ENCODE results near the gene MINDY4. TPM values are rescaled to one million over a fixed set of nuclear protein-coding genes. Genes with fewer than 3 reads are reported as not detected.

Gene MINDY4
- total RNA-seq, 1 experiment from 2014 or later = 1.5 TPM

DNA sequence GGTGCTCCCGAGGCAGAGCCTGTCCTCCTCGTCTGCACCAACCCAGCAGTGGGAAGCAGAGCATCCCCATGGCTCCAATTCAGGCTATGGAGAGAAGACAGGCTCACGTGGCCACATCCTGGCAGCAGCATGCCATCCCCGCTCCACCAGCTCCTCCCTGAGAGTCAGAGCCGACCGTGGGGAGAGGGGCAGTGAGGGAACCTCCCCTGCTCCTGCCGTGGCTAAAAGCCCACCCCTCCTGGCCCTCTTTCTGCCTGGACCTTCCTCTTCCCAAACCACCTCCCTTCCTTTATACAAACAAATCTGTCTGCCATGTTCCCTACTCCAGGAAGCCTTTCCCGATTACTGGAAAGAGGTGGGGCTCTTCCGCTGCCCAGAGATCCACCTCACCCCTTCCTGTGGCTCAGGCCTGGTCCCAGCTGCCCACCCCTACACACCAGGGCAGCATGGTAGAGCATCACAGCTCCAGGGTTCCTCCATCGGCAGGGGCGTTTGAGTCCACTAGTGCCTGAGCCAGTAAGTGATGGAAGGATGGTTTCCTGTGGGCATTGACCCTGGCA, 129.7 kb downstream of the MINDY4 start:
- no peaks in the 10 kb centered on the region for H3K79me2 ChIP-seq (ENCODE audit: low read length)
- no peaks in the 10 kb centered on the region for H3K27me3 ChIP-seq (ENCODE audit: low read length)
- no peak overlapping the region for H3K27ac ChIP-seq (ENCODE audit: low read length)
- no peak overlapping the region for H3K4me2 ChIP-seq (ENCODE audit: low read depth, low read length, poor library complexity, severe bottlenecking)
- H3K9me2 ChIP-seq (replicated peaks; ENCODE audit: insufficient read depth, low read length) = no peaks in the 10 kb centered on the region
- peaks cover 5% of the 10 kb centered on the region for H3K4me1 ChIP-seq (ENCODE audit: low read length)
- no peak overlapping the region for H3K4me3 ChIP-seq (ENCODE audit: low read length)
- no peaks in the 10 kb centered on the region for H4K20me1 ChIP-seq (ENCODE audit: insufficient read depth, low read depth, low read length)
- no peak overlapping the region for H2AFZ ChIP-seq (ENCODE audit: low read length)
- no peak overlapping the region for H3K9ac ChIP-seq (ENCODE audit: low read length)
- H3K9me3 ChIP-seq (ENCODE audit: low read length) = no peaks in the 10 kb centered on the region
- H3K36me3 ChIP-seq (ENCODE audit: insufficient read depth, low read length) = no peaks in the 10 kb centered on the region
- DNase-seq = no peak

DNA sequence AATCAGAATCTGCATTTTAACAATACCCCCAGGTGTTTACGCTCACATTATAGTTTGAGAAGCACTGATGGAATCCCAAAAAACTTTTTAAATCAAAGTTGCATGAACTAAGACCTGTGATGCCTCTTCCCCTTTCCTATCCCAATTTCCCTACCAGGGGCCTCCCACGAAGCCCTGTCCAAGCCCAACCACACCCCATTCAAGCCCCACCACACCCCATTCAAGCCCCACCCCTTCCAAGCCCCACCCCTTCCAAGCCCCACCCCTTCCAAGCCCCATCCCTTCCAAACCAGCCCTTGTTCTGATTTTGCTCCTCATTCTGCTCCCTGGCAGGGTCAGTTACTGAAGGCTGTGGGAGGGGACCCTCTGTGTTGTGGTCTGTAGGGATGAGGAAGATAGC, 130.6 kb downstream of the MINDY4 start:
- Histone ChIP-seq H3K4me3 (ENCODE audit: low read length) (no peak overlapping the region), H4K20me1 (ENCODE audit: insufficient read depth, low read depth, low read length) (no peaks in the 10 kb centered on the region), H3K9ac (ENCODE audit: low read length) (no peak overlapping the region), H3K4me2 (ENCODE audit: low read depth, low read length, poor library complexity, severe bottlenecking) (no peak overlapping the region), H3K9me2 (replicated peaks; ENCODE audit: insufficient read depth, low read length) (no peaks in the 10 kb centered on the region), H3K4me1 (ENCODE audit: low read length) (no peaks in the 10 kb centered on the region), H3K9me3 (ENCODE audit: low read length) (no peaks in the 10 kb centered on the region), H2AFZ (ENCODE audit: low read length) (no peak overlapping the region), H3K79me2 (ENCODE audit: low read length) (no peaks in the 10 kb centered on the region), H3K36me3 (ENCODE audit: insufficient read depth, low read length) (no peaks in the 10 kb centered on the region), H3K27me3 (ENCODE audit: low read length) (no peaks in the 10 kb centered on the region), H3K27ac (ENCODE audit: low read length) (no peak overlapping the region)
- DNase-seq = no peak

DNA sequence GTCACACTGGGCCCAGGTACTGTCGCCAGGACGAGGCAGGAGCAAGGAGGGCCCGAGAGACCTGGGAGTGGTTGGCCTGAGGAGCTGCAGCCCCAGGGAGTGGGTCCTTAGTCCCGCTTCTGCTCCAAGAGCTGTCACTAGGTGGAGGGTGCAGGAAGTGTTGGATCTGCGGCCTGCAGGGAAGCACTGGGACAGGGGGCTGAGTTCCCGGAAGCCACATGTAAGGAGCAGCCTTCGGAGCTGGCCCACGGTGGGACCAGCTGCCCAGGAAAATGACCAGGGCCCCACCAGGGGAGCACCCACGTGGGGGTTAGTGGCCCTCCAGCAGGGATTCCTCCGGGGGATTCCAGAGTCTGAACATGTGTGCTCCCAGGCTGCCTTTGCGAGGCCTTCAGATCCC, 131.2 kb downstream of the MINDY4 start:
- Histone ChIP-seq H3K9ac (ENCODE audit: low read length) (no peak overlapping the region), H3K4me1 (ENCODE audit: low read length) (no peaks in the 10 kb centered on the region), H3K9me3 (ENCODE audit: low read length) (no peaks in the 10 kb centered on the region), H3K4me3 (ENCODE audit: low read length) (no peak overlapping the region), H4K20me1 (ENCODE audit: insufficient read depth, low read depth, low read length) (no peaks in the 10 kb centered on the region), H3K79me2 (ENCODE audit: low read length) (no peaks in the 10 kb centered on the region), H3K27ac (ENCODE audit: low read length) (no peak overlapping the region), H3K36me3 (ENCODE audit: insufficient read depth, low read length) (no peaks in the 10 kb centered on the region), H3K27me3 (ENCODE audit: low read length) (no peaks in the 10 kb centered on the region), H3K9me2 (replicated peaks; ENCODE audit: insufficient read depth, low read length) (no peaks in the 10 kb centered on the region), H3K4me2 (ENCODE audit: low read depth, low read length, poor library complexity, severe bottlenecking) (no peak overlapping the region), H2AFZ (ENCODE audit: low read length) (no peak overlapping the region)
- no peak for DNase-seq

DNA sequence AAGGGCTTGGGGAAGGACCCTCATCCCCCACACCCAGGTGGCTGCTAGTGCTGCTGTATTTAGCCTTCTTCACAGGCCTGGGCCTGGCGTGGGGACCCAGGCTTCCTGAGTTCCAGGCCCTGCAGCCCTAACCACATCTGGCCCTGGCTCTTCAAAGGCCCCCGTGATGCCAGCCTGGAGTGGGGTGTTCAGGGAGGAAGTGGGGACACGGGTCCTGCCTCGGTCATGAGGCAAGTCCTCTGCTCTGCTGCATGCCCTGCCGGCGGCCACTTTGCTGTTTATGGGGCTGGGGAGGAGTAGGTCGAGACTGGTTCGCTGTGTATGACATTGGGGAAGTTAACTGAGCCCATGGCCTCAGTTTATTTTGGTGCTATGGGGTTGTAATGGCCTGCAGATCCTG, 131.9 kb downstream of the MINDY4 start:
- H4K20me1 ChIP-seq (ENCODE audit: insufficient read depth, low read depth, low read length) = no peaks in the 10 kb centered on the region
- DNase-seq = no peak
- H3K27me3 ChIP-seq (ENCODE audit: low read length) = no peaks in the 10 kb centered on the region
- H3K9me2 ChIP-seq (replicated peaks; ENCODE audit: insufficient read depth, low read length) = no peaks in the 10 kb centered on the region
- H3K36me3 ChIP-seq (ENCODE audit: insufficient read depth, low read length) = no peaks in the 10 kb centered on the region
- no peak overlapping the region for H3K9ac ChIP-seq (ENCODE audit: low read length)
- no peaks in the 10 kb centered on the region for H3K79me2 ChIP-seq (ENCODE audit: low read length)
- H3K4me1 ChIP-seq (ENCODE audit: low read length) = no peaks in the 10 kb centered on the region
- H3K4me3 ChIP-seq (ENCODE audit: low read length) = no peak overlapping the region
- no peak overlapping the region for H3K27ac ChIP-seq (ENCODE audit: low read length)
- H3K9me3 ChIP-seq (ENCODE audit: low read length) = no peaks in the 10 kb centered on the region
- no peak overlapping the region for H2AFZ ChIP-seq (ENCODE audit: low read length)
- no peak overlapping the region for H3K4me2 ChIP-seq (ENCODE audit: low read depth, low read length, poor library complexity, severe bottlenecking)

DNA sequence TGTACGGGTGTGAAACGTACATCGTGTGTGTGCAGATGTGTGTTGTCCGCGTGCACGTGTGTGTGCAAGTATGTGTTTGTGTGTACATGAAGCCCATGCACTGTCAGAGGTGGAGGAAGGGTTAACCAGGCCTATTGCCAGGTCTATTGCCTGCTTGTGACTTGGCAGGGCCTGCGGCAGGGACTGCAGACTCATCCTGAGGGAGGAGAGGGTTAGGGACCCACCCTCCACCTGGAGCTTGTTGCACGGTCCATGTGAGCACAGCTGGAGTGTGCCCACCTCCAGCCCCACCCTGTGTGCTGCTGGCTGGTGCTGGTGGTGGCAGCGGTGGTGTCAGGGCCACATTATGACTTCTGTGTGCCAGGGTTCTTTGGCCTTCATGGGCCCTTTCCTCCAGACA, 133.3 kb downstream of the MINDY4 start:
- H3K4me1 ChIP-seq (ENCODE audit: low read length) = no peaks in the 10 kb centered on the region; the same call in 1 of the 2 replicates
- no peak overlapping the region for H3K4me3 ChIP-seq (ENCODE audit: low read length)
- H3K36me3 ChIP-seq (ENCODE audit: insufficient read depth, low read length) = no peaks in the 10 kb centered on the region
- no peak overlapping the region for H3K4me2 ChIP-seq (ENCODE audit: low read depth, low read length, poor library complexity, severe bottlenecking)
- H3K27ac ChIP-seq (ENCODE audit: low read length) = no peak overlapping the region
- H3K9me3 ChIP-seq (ENCODE audit: low read length) = no peaks in the 10 kb centered on the region
- no peaks in the 10 kb centered on the region for H3K9me2 ChIP-seq (replicated peaks; ENCODE audit: insufficient read depth, low read length)
- H3K27me3 ChIP-seq (ENCODE audit: low read length) = no peaks in the 10 kb centered on the region
- H3K79me2 ChIP-seq (ENCODE audit: low read length) = no peaks in the 10 kb centered on the region
- no peak overlapping the region for H2AFZ ChIP-seq (ENCODE audit: low read length)
- no peak overlapping the region for H3K9ac ChIP-seq (ENCODE audit: low read length)
- no peak for DNase-seq
- H4K20me1 ChIP-seq (ENCODE audit: insufficient read depth, low read depth, low read length) = no peaks in the 10 kb centered on the region

DNA sequence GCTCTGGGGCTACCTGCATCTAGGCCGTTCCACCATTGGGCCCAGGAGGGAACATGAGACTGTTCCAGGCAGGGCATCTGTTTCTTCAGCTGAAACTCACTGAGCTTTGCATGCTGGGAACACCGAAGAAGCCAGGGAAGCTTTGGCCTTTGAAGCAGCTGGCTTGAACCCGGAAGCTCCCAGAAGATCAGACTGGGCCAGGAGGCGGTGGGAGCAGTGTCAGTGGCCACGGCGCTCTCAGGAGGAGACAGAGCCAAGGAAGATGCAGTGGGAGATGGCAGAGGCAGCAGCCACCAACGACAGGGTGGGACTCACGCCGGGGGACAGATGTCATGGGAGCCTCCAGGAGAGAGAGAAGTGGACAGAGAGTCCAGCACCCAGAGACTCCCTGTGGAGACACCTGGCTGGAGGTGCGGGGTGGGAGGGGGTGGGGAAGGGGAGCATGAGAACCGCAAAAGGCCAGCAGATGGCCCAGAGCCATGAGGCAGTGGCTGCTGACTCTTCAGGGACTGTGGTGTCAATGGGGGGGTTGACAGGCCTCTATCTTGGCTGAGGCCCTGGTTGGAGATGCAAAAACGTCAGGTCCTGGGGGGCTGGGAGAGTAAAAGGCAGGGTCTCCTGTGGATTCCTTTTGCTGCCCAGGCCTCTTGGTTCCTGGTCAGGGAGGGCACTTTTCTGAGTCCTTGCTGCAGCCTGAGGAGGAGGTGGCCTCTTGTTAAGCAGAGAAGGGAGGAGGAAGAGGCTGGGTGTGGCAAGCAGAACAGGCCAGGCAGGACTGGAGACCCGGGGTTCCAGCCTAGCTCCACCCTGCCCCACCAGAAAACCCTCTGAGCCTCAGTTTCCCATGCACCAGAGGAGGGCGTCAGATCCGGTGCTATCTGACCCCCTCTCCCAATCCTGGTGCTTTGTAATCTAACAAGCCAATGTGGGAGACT, 134.1 kb downstream of the MINDY4 start:
- Histone ChIP-seq H3K27ac (ENCODE audit: low read length) (no peak overlapping the region), H3K4me3 (ENCODE audit: low read length) (no peak overlapping the region), H3K9me2 (replicated peaks; ENCODE audit: insufficient read depth, low read length) (no peaks in the 10 kb centered on the region), H4K20me1 (ENCODE audit: insufficient read depth, low read depth, low read length) (no peaks in the 10 kb centered on the region), H2AFZ (ENCODE audit: low read length) (no peak overlapping the region), H3K79me2 (ENCODE audit: low read length) (no peaks in the 10 kb centered on the region), H3K9me3 (ENCODE audit: low read length) (no peaks in the 10 kb centered on the region), H3K4me2 (ENCODE audit: low read depth, low read length, poor library complexity, severe bottlenecking) (no peak overlapping the region), H3K36me3 (ENCODE audit: insufficient read depth, low read length) (no peaks in the 10 kb centered on the region), H3K4me1 (ENCODE audit: low read length) (no peaks in the 10 kb centered on the region; the same call in 1 of the 2 replicates), H3K9ac (ENCODE audit: low read length) (no peak overlapping the region), H3K27me3 (ENCODE audit: low read length) (no peaks in the 10 kb centered on the region)
- DNase-seq = no peak

DNA sequence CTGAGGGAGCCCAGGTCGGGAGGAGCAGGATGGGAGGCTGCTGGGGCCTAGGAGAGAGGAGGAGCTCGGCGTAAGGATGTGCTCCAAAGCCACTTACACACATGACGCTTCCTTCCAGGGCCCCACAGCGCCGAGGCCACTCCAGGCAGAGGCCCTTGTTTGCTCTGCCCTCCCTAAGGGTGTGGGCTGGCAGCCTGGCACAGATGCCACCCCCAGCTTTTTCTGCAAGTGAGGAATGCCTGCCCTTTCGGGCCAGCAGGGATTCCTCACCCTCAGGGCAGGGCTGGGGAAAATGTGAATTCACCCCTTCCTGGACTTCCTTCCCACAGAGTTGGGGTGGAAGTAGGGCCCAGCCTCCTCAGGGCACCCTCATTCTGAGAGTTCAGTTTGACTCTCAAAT, 134.8 kb downstream of the MINDY4 start:
- H2AFZ ChIP-seq (ENCODE audit: low read length) = no peak overlapping the region
- H3K9ac ChIP-seq (ENCODE audit: low read length) = no peak overlapping the region
- no peaks in the 10 kb centered on the region for H3K79me2 ChIP-seq (ENCODE audit: low read length)
- no peak for DNase-seq
- H4K20me1 ChIP-seq (ENCODE audit: insufficient read depth, low read depth, low read length) = no peaks in the 10 kb centered on the region
- no peaks in the 10 kb centered on the region; the same call in 1 of the 2 replicates for H3K4me1 ChIP-seq (ENCODE audit: low read length)
- no peak overlapping the region for H3K4me3 ChIP-seq (ENCODE audit: low read length)
- no peaks in the 10 kb centered on the region for H3K9me3 ChIP-seq (ENCODE audit: low read length)
- no peak overlapping the region for H3K27ac ChIP-seq (ENCODE audit: low read length)
- H3K9me2 ChIP-seq (replicated peaks; ENCODE audit: insufficient read depth, low read length) = no peaks in the 10 kb centered on the region
- H3K27me3 ChIP-seq (ENCODE audit: low read length) = no peaks in the 10 kb centered on the region
- H3K36me3 ChIP-seq (ENCODE audit: insufficient read depth, low read length) = no peaks in the 10 kb centered on the region
- H3K4me2 ChIP-seq (ENCODE audit: low read depth, low read length, poor library complexity, severe bottlenecking) = no peak overlapping the region

DNA sequence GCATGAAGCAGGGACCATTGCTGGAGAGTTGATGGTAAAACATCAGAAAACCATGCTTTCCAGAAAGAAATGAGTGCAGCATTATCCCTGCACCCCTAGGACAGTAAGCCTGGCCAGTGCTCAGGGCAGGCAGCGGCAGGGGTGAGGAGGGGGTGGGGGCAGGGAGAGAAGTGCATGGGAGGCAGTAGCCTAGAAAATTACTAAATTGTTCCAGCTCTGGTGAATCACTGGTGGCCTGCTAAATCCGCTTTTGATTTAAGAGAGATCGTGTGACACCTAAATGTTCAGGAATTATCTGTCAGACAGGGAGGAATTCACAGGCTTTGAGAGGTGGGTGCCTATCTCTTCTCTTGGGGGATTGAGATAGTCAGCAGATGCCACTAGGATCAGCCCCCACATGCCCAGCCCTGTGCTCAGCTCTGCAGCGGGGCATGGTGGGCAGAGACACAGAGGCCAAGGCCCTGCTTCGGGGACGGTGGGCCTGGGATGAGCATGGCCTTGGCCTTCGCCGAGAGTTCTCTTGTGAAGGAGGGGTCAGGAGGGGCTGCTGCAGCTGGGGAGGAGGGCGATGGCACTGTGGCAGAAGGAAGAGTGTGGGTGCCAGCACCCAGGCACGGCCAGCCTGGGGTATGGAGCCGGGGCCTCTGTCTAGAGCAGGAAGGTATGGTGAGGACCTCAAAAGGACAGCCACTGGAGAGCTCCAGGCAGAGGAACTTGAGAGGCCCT, 135.5 kb downstream of the MINDY4 start:
- Histone ChIP-seq H3K4me1 (ENCODE audit: low read length) (no peaks in the 10 kb centered on the region; the same call in 1 of the 2 replicates), H3K9me2 (replicated peaks; ENCODE audit: insufficient read depth, low read length) (no peaks in the 10 kb centered on the region), H3K4me2 (ENCODE audit: low read depth, low read length, poor library complexity, severe bottlenecking) (no peak overlapping the region), H3K36me3 (ENCODE audit: insufficient read depth, low read length) (no peaks in the 10 kb centered on the region), H4K20me1 (ENCODE audit: insufficient read depth, low read depth, low read length) (no peaks in the 10 kb centered on the region), H2AFZ (ENCODE audit: low read length) (no peak overlapping the region), H3K4me3 (ENCODE audit: low read length) (no peak overlapping the region), H3K27ac (ENCODE audit: low read length) (no peak overlapping the region), H3K27me3 (ENCODE audit: low read length) (no peaks in the 10 kb centered on the region), H3K9ac (ENCODE audit: low read length) (no peak overlapping the region), H3K9me3 (ENCODE audit: low read length) (no peaks in the 10 kb centered on the region), H3K79me2 (ENCODE audit: low read length) (no peaks in the 10 kb centered on the region)
- DNase-seq = no peak

All from Karpas-422 (cell line).